ENCODE results near the gene ARMC3. TPM values are rescaled to one million over a fixed set of nuclear protein-coding genes. Genes with fewer than 3 reads are reported as not detected.

ARMC3 gene
- total RNA-seq, 1 donor from 2014 or later: not detected

DNA sequence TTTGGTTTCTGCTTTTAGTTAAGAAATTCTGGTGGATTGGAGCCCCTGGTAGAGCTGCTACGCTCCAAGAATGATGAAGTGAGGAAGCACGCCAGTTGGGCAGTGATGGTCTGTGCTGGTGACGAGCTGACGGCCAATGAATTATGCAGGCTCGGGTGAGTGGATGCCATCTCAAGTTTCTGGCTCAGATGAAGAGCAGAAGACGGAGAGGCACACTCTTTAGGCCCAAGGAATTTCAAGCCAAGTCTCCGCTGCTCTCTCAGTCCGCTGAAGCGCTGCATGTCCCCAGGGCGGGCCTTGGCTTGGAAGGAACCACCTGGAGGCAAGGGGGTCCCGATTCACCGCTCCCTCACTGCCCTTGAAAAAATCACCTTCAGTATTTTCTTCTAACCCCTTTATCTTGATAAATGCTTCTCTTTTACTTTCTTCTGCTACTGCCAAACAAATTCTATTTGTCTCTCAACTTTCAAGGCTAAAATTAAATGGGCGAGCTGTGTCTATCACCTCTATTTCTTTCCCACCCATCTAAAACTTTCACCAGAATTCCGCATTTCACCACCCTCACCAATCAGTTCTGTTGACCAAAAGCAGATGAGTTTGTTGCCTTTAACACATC, 74.2 kb downstream of the ARMC3 start:
- Mint-ChIP-seq H3K36me3 (ENCODE audit: unreplicated experiment) (no peaks in the 10 kb centered on the region), H3K9me3 (ENCODE audit: unreplicated experiment) (no peaks in the 10 kb centered on the region), H3K4me3 (ENCODE audit: unreplicated experiment) (no peak overlapping the region), H3K27ac (ENCODE audit: unreplicated experiment) (no peak overlapping the region), H3K27me3 (ENCODE audit: unreplicated experiment) (no peaks in the 10 kb centered on the region), H3K4me1 (ENCODE audit: low read depth, unreplicated experiment) (peaks cover 3% of the 10 kb centered on the region)
- peak; percentile 19 for DNase-seq
- TF ChIP-seq, protein P1, sequence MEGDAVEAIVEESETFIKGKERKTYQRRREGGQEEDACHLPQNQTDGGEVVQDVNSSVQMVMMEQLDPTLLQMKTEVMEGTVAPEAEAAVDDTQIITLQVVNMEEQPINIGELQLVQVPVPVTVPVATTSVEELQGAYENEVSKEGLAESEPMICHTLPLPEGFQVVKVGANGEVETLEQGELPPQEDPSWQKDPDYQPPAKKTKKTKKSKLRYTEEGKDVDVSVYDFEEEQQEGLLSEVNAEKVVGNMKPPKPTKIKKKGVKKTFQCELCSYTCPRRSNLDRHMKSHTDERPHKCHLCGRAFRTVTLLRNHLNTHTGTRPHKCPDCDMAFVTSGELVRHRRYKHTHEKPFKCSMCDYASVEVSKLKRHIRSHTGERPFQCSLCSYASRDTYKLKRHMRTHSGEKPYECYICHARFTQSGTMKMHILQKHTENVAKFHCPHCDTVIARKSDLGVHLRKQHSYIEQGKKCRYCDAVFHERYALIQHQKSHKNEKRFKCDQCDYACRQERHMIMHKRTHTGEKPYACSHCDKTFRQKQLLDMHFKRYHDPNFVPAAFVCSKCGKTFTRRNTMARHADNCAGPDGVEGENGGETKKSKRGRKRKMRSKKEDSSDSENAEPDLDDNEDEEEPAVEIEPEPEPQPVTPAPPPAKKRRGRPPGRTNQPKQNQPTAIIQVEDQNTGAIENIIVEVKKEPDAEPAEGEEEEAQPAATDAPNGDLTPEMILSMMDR (IDR thresholded peaks at IDR 0.05; ENCODE audit: partially characterized antibody, unreplicated experiment): no peak

DNA sequence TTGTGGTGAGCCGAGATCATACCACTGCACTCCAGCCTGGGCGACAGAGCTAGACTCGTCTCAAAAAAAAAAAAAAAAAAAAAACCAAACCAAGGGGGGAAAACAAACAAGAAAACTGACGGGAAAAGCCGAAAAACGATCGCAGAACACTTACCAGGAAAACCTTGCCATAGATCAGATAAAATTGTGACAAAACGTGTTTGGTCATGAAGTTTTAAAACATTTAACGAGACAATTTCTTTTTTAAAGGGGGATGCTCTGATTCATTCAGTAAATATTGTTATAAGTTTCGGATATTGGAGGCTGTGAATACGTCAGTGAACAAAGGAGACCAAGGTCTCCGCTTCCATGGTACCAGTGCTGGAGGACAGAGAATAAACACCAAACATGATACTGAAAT, 77.3 kb downstream of the ARMC3 start:
- DNase-seq: no peak
- no peaks in the 10 kb centered on the region for H3K27me3 Mint-ChIP-seq (ENCODE audit: unreplicated experiment)
- no peak overlapping the region for H3K27ac Mint-ChIP-seq (ENCODE audit: unreplicated experiment)
- H3K36me3 Mint-ChIP-seq (ENCODE audit: unreplicated experiment): no peaks in the 10 kb centered on the region
- no peaks in the 10 kb centered on the region for H3K4me1 Mint-ChIP-seq (ENCODE audit: low read depth, unreplicated experiment)
- H3K4me3 Mint-ChIP-seq (ENCODE audit: unreplicated experiment): no peak overlapping the region
- TF ChIP-seq, protein P1 (IDR thresholded peaks at IDR 0.05; ENCODE audit: partially characterized antibody, unreplicated experiment): no peak
- no peaks in the 10 kb centered on the region for H3K9me3 Mint-ChIP-seq (ENCODE audit: unreplicated experiment)

DNA sequence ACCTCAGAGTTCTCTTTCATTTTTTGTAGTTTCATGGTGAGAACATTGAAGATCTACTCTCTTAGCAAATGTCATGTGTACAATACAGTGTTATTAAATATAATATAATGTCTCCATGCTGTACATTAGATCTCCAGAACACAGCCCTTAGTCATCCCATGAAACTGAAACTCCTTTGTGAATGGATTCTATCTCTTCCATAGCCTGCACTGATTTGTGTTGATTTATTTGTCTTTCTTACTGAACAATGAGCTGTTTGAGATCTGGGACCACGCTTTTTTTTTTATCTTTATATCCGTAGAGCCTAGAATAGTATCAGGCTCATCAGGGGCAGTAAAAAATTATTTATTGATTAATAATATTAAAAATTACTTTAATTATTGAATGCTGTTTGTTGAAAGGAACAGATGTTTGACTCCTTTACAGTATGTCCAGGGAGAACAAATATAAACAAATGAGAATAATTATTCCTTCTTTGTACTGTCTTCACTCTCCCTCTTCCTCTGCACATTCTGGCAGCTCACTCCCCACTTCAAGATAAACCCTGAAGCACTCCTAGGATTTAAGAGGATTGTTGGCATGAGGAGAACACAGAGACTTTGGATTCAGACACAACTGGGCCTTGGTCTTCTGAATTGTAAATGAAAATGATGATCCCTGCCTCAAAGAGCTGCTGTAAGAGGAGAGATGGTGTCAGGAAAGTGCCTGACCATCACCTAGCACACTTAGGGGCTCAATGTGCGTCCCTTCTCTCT, 85.9 kb downstream of the ARMC3 start:
- peaks cover 10% of the 10 kb centered on the region for H3K36me3 Mint-ChIP-seq (ENCODE audit: unreplicated experiment)
- H3K4me3 Mint-ChIP-seq (ENCODE audit: unreplicated experiment): no peak overlapping the region
- H3K9me3 Mint-ChIP-seq (ENCODE audit: unreplicated experiment): no peaks in the 10 kb centered on the region
- H3K27ac Mint-ChIP-seq (ENCODE audit: unreplicated experiment): no peak overlapping the region
- TF ChIP-seq, protein P1 (IDR thresholded peaks at IDR 0.05; ENCODE audit: partially characterized antibody, unreplicated experiment): no peak
- no peaks in the 10 kb centered on the region for H3K4me1 Mint-ChIP-seq (ENCODE audit: low read depth, unreplicated experiment)
- no peaks in the 10 kb centered on the region for H3K27me3 Mint-ChIP-seq (ENCODE audit: unreplicated experiment)
- DNase-seq: no peak

DNA sequence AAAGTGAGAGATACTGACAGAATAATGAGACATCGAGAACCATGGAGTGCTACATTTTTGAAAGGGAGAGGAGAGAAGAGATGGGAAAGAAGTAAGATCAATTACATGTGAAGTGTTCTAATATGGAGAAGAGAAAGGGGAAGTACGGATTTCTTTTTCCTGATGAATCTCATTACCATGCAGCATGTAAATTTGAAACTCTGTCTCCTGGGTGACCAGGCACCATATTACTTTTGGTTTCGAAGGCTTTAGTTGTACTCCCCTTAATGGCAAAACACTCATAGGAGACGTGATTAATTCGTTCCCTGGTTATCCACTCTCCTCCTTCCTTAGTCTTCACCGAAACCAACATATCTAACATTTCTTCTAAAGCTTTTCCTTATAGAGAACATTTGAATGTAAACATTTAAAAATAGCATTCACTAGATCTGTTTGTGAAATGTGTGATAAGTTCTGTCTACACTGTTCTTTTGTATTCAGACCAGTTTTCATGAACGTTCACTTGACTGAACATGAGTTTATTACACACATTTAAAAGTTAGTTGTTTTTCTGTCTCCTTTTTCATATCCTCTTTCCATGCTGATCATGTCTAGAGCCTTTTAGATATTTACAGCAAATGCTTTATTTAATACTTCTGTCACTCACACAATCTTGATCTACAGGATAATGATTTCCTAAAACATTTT, 87.3 kb downstream of the ARMC3 start:
- TF ChIP-seq, protein P1 (IDR thresholded peaks at IDR 0.05; ENCODE audit: partially characterized antibody, unreplicated experiment): no peak
- Mint-ChIP-seq H3K27me3 (ENCODE audit: unreplicated experiment) (no peaks in the 10 kb centered on the region), H3K4me1 (ENCODE audit: low read depth, unreplicated experiment) (no peaks in the 10 kb centered on the region), H3K4me3 (ENCODE audit: unreplicated experiment) (no peak overlapping the region), H3K36me3 (ENCODE audit: unreplicated experiment) (peaks cover 10% of the 10 kb centered on the region), H3K27ac (ENCODE audit: unreplicated experiment) (no peak overlapping the region), H3K9me3 (ENCODE audit: unreplicated experiment) (no peaks in the 10 kb centered on the region)
- no peak for DNase-seq

DNA sequence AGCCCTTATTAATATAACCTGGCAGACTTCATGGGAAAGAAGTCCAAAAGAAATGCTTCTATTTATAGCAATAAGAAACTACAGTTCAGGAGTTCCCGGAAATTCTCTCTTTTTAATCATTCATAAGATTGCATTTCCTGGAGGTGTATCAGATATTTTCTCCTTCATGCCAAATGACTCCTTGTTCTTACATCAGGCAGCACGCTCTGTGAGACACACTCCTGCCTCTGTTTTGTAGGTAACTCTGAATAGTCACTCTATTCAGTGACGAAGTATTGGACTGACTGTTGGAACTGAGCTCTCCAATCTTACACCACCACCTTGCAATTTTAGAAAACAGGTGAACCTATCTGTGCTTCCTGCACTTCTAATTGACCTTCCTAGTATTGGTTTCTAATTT, 88.8 kb downstream of the ARMC3 start:
- Mint-ChIP-seq H3K4me3 (ENCODE audit: unreplicated experiment) (no peak overlapping the region), H3K9me3 (ENCODE audit: unreplicated experiment) (peaks cover under 1% of the 10 kb centered on the region), H3K36me3 (ENCODE audit: unreplicated experiment) (peaks cover 6% of the 10 kb centered on the region), H3K27me3 (ENCODE audit: unreplicated experiment) (no peaks in the 10 kb centered on the region), H3K4me1 (ENCODE audit: low read depth, unreplicated experiment) (no peaks in the 10 kb centered on the region), H3K27ac (ENCODE audit: unreplicated experiment) (no peak overlapping the region)
- TF ChIP-seq, protein P1 (IDR thresholded peaks at IDR 0.05; ENCODE audit: partially characterized antibody, unreplicated experiment): no peak
- no peak for DNase-seq

All from glutamatergic neuron (in vitro differentiated cells).